Stimulated activated CD8-positive, alpha-beta memory T cell treated with anti-CD3 and anti-CD28 coated beads, Interleukin-7, amount 100 ng/mL, for 1 hour (primary cell): Measurements from ENCODE around the gene QSER1.
"Not testable (repeated sequence)": the region's sequence is repeated elsewhere in the genome, so short reads cannot be mapped to it uniquely, and the experiment has no call there.

Experiments used
- DNase-seq, 2 donors: peaks; one replicate each; pipeline ENCODE4 v3.0.0-alpha.2; 2020; ENCODE audit warnings: low read depth in 2 of 2

Gene QSER1

DNA sequence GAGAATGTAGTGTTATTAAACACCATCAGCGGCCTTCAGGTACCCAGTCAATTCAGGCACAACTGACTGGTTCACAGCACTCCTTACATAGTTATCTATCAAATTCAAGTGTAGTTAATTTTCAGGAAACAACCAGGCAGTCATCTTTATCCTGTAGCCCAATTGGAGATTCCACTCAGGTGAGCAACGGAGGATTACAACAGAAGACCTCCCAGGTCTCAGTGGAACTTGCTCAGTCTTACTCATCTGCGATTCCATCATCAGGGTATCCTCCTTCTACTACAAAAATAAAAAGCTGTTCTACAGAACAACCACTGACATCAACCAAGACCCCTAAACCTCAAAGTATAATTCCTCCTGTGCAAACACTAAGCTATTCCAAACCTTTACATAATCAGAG, 39.6 kb downstream of the QSER1 start:
- no peak for DNase-seq

DNA sequence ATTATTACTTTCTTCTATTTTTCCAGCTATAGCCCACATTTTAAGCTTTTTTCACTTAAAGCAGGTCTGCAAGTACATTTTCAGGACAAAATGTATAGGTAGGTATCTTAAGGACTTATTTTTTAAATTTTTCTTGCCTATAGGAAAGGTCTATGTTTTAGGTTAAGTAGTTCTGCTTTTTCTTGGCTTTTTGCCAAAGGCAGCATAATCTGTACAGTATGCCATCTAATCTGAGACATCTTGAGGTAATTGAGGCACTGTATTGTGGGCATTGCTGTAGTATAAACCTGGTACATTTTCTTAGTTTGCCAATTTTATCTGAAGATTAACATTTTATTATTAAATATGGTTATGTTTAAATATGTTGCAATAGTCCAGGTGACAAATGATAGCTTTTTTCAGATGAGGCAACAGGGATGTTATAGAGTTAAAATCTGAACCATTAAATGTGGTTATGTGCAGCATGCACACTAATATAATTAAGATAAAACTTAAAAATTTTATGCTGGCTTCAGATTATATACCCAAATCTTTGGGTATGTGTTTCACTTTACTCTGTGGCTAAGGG, 42.9 kb downstream of the QSER1 start:
- no peak for DNase-seq

DNA sequence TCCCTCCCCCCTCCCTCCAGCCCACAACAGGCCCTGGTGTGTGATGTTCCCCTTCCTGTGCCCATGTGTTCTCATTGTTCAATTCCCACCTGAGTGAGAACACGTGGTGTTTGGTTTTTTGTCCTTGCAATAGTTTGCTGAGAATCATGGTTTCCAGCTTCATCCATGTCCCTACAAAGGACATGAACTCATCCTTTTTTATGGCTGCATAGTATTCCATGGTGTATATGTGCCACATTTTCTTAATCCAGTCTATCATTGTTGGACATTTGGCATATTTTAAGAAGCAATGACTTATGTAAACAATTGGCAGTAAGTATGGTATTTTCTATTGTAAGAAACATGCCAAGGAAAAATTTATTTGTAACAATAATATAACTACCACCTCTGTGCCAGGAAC, 43.6 kb downstream of the QSER1 start:
- DNase-seq = not testable (repeated sequence)

DNA sequence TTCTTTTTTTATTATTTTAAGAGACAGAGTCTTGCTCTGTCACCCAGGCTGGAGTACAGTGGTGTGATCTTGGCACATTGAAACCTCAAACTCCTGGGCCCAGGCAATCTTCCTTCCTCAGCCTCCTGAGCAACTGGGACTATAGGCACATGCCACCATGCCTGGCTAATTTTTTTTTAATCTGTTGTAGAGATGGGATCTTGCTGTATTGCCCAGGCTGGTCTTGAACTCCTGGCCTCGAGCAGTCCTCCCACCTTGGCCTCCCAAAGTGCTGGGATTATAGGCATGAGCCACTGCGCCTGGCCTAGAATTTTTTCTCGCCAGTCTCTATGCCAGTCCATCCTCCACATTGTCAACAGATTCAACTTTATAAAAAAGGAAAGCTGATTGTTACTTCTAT, 44.7 kb downstream of the QSER1 start:
- not testable (repeated sequence) for DNase-seq

DNA sequence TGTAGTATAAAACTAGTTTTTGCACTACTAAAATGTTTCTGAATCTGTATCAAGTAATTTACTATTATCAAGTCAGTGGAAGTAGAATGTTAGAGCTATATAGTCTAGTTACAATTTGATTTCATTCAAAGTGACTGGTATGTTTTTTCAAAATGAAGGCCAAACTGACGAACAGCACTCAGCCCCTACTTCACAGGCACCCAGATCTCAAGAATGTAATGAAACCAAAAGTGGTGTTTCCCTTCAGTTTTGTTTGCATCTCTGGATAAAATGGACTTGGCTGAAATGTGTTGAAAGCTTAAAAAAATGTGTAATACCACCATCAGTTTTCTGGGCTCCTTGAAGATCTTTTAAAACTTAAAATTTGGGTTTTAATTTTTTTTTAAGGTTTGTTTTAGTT, 46.4 kb downstream of the QSER1 start:
- no peak for DNase-seq

DNA sequence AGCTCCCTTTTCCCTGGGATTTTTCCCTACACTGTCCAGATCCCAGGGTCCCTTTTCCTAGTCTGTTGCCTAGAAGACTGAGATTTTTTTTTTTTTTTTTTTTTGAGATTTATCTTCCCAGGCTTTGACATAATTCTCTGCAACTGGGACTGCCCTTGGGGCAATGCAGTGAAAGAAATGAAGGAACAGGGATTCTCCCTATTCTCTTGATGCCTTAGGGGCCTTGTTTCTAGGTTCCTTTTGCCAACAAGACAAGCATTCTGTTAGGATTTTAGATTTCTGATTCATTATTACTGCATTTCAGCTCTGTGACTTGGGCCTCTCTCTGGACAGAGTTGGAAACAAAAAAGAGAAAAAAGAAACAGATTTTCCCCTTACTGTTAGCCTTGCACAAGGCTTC, 47.3 kb downstream of the QSER1 start:
- DNase-seq = no peak

- DNase-seq = no peak
Measured at GRCh38 chr11:32940865-32941264, 48.3 kb downstream of the QSER1 start.

GRCh38 chr11:32947978-32948377, 55.4 kb downstream of the QSER1 start:
- DNase-seq = no peak

GRCh38 chr11:32949739-32950138, 57.1 kb downstream of the QSER1 start:
- no peak for DNase-seq

DNA sequence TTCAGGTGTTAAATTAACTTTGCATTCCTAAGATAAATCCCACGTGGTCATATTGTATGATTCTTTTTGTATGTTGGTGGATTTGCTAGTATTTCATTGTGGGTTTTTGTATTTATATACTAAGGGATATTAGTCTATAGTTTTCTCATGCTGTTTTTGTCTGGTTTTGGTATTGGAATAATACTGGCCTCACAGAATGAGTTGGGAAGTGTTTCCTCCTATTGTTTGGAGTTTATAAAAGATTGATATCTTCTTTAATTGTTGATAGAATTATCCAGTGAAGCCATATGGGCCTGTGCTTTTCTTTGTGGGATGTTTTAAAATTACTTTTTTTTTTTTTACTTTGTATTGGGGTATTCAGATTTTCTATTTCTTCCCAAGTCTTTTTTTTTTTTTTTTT, 59.8 kb downstream of the QSER1 start:
- no peak for DNase-seq

DNA sequence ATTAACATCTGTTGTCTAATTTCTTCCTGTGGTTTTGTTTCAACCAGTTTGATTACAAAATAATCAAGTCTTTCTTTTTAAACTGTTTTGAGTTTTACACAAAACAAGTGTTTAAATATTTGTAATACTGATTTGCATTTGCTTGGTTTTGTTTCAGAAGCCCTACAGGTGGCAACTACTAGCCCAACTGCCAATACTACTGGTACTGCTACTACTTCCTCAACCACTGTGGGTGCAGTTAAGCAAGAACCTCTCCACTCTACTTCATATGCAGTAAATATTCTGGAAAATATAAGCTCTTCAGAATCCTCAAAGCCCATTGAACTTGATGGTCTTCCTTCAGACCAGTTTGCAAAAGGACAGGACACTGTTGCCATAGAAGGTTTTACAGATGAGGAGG, 61.1 kb downstream of the QSER1 start:
- DNase-seq = no peak

DNA sequence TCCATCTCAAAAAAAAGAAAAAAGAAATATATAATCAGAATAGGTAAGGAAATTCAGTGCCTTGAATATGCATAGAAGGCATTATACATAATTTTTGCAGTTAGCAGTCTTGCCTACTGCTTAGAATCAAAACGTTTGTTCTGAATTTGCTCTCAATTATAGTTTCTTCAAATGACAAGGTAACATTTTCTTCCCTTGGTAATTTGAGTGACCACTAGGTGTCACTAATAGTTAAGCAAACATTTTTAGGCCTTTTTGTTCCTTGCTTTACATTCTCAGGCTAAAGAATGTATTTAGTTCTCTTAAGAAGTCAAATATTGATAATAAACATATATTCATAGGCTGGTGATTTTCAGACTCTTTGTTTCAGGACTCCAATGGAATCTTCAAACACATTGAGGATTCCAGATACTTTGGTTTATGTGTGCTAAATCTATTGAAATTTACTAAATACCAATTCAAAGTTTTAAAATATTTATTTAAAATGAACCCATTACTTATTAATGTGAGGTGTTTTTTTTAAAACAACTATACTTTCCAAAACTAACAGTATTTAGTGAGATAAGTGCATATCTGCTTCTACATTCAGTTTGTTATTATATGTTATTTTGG, 68.0 kb downstream of the QSER1 start:
- no peak for DNase-seq

GRCh38 chr11:32962016-32962415, 69.4 kb downstream of the QSER1 start:
- DNase-seq = no peak

DNA sequence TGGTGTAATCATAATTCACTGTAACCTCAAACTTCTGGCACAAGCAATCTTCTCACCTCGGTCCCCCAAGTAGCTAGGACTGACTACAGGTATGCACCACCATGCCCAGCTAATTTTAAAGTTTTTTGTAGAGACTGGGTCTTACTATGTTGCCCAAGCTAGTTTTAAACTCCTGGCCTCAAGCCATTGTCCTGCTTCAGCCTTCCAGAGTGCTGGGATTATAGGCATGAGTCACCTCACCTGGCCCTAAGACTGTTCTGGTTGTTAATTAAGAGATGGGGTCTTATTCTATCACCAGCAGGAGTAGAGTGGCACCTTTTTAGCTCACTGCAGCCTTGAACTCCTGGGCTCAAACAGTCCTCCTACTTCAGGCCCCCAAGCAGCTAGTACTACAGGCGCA, 71.1 kb downstream of the QSER1 start:
- DNase-seq = no peak

DNA sequence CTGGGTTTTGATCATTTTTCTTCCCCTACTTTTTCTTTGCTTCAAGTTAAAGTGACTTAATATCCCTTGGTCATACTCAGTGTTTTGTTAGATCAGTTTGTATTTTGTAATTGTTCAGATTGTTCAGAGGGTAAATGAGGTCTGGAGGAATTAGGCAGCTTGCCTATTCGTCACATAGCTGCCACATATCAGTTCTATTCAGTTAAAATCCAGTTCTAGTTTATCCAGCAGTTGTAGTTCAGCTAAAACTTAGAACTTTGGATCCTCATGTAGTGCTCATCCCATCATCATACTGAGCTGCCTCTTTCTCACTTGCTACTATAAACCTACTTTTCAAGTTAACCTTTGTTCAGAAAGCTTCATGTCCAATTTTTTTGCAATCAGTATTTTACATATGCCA, 75.9 kb downstream of the QSER1 start:
- DNase-seq = no peak

- not testable (repeated sequence) for DNase-seq
Measured at GRCh38 chr11:32972233-32972632, 79.6 kb downstream of the QSER1 start.

DNA sequence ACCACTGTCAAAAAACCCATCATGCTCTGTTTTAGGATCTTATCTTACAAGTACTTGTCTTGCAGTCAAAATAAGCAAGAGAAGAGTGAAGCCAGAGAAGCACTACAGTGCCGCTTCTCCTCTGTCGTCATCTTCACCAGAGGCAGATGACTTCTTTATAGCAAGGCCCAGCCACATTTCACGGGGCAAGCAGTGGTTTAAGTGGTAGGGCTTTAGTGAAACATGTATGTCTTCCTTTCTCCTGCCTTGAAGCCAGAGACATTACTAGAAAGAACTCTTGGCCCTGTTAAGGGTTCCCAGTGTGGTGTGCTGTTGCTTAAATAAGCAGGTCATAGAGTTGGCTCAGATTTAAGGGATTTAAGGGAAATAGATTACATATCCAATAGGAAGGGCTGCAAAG, 80.2 kb downstream of the QSER1 start:
- no peak for DNase-seq

- DNase-seq = no peak
Measured at GRCh38 chr11:32982626-32983025, 90.0 kb downstream of the QSER1 start.

GRCh38 chr11:32983506-32983905, 90.9 kb downstream of the QSER1 start:
- DNase-seq = no peak

DNA sequence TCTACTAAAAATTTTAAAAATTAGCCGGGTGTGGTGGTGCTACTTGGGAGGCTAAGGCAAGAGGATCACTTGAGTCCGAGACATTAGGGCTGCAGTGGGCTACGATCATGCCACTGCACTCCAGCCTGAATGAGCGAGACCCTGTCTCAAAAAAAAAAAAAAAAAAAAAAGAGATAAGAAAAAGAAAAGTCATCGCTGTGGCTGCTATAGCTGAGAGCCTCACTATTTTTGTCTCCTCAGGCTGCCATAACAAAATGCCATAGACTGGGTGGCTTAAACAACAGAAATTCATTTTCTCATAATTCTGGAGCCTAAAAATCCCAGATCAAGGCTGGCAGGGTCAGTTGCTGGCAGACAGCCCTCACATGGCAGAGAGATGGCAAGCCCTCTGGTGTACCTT, 93.0 kb downstream of the QSER1 start:
- no peak for DNase-seq

- DNase-seq = no peak
Measured at GRCh38 chr11:32987851-32988250, 95.2 kb downstream of the QSER1 start.

- no peak for DNase-seq
Measured at GRCh38 chr11:32990481-32990880, 97.9 kb downstream of the QSER1 start.

- no peak for DNase-seq
Measured at GRCh38 chr11:32991427-32991826, 98.8 kb downstream of the QSER1 start.

DNA sequence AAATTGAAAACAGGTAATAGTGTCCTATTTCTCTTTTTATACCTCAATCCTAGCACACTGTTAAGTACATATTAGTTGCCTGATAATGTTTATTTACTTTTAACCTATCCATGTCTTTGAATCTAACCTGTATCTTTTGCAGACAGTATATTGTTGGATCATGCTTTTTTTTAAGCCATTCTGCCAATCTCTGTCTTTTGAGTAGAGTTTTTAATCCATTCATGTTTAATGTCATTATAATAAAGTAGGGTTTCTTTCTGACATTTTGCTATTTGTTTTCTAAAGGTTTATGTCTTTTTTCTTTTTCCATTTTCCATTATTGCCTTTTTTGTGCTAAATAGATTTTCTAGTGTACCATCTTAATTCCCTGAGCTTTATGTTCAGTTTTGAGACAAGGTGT, 99.3 kb downstream of the QSER1 start:
- DNase-seq = no peak
